ENCODE data around the gene EID3.

- TF ChIP-seq POLR2AphosphoS5 (IDR thresholded peaks at IDR 0.05), result no peak
- no peak for TF ChIP-seq CTCF (IDR thresholded peaks at IDR 0.05; ENCODE audit: poor library complexity, severe bottlenecking)
- no peak for TF ChIP-seq REST (IDR thresholded peaks at IDR 0.05; ENCODE audit: borderline replicate concordance)
- TF ChIP-seq RAD21 (conservative IDR thresholded peaks at IDR 0.05), result no peak
- TF ChIP-seq EZH2 (IDR thresholded peaks at IDR 0.05; ENCODE audit: borderline replicate concordance, insufficient read depth, low read length, poor library complexity, severe bottlenecking), result no peak
- TF ChIP-seq MXI1 (conservative IDR thresholded peaks at IDR 0.05; ENCODE audit: poor library complexity, severe bottlenecking), result no peak
- no peak for TF ChIP-seq EP300 (conservative IDR thresholded peaks at IDR 0.05; ENCODE audit: poor library complexity, severe bottlenecking)
- TF ChIP-seq SMC3 (conservative IDR thresholded peaks at IDR 0.05; ENCODE audit: poor library complexity), result no peak
- no peak for TF ChIP-seq TAF1 (IDR thresholded peaks at IDR 0.05; ENCODE audit: low read depth)
These were observed 44.0 kb downstream of the EID3 start for GRCh38 chr12:104347374-104348075.

All from neural cell (in vitro differentiated cells).